Peyer's patch (tissue), 4 donors: Measurements from ENCODE around the gene LTF. TPM values are rescaled to one million over a fixed set of nuclear protein-coding genes. Genes with fewer than 3 reads are reported as not detected.

Source experiments
- DNase-seq, 3 donors: peaks; one replicate each; pipeline ENCODE4 v3.0.0-alpha.2; 2017 to 2019
- H3K27ac ChIP-seq, 4 donors: fragments of 200-600 bp; sonication (generic); one replicate each; pipeline ENCODE4 v1.5.1; 2016 to 2019
- H3K27me3 ChIP-seq, 2 donors: fragments of 200-600 bp; sonication (generic); one replicate each; pipeline ENCODE4 v1.5.1; 2019
- H3K36me3 ChIP-seq, 3 donors: fragments of 200-600 bp; sonication (generic); one replicate each; pipeline ENCODE4 v1.5.1; 2016 to 2019
- H3K4me1 ChIP-seq, 4 donors: fragments of 200-600 bp; sonication (generic); one replicate each; pipeline ENCODE4 v1.5.1; 2016 to 2019
- H3K4me3 ChIP-seq, 4 donors: fragments of 200-600 bp; sonication (generic); 1 replicate in 3 of 4; 2 replicates in 1 of 4; pipeline ENCODE4 v1.5.1; 2016 to 2019; ENCODE audit warnings: mild to moderate bottlenecking in 1 of 4
- H3K9me3 ChIP-seq, 4 donors: fragments of 200-600 bp; sonication (generic); one replicate each; pipeline ENCODE4 v1.5.1; 2016 to 2019; ENCODE audit warnings: mild to moderate bottlenecking in 1 of 4
- POLR2A ChIP-seq, 2 donors: fragments of 450-650 bp; IDR thresholded peaks; one replicate each; pipeline ENCODE4 v1.5.1; 2017; ENCODE audit warnings: antibody characterized with exemption in 2 of 2, mild to moderate bottlenecking in 2 of 2, moderate library complexity in 2 of 2
- total RNA-seq, 4 donors: library from RNA; depleted of rRNA; stranded (reverse); fragments of >200 nt; gene quantifications; one replicate each; pipeline ENCODE4 v1.1.0, GENCODE V29; 2016
- TF ChIP-seq, protein P1 (sequence below), 6 experiments: fragments of 450-650 bp in 4 of 6; fragments of 200-600 bp in 2 of 6; sonication (generic) in 1 of 6; IDR thresholded peaks; one replicate each; pipeline ENCODE4 v1.5.1; 2017 to 2019; ENCODE audit warnings: antibody characterized with exemption in 6 of 6, mild to moderate bottlenecking in 3 of 6, moderate library complexity in 1 of 6

Gene LTF
- total RNA-seq, 4 donors from 2014 or later, result 0.38 to 12.4 (median 1.1) TPM; not detected in 1

DNA sequence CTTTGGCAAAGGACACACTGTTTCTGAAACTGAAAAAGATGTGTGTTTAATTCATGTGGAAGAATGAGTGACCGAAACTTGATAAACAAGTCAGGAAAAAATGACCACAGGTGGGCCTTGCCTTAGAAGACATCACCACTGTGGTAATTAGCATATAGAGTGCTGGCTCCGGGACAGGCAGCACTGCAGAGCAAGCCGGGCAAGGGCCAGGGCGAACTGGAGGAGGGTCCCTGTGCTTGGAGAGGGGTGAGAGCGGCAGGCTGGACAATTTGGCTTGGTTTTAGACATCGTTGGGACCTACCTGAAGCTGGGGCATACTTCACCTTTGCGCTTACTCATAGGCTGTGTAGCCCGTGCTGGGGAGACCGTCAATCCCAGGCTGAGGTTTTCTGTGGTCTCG lies 41.2 kb upstream of the LTF start:
- TF ChIP-seq, protein P1, sequence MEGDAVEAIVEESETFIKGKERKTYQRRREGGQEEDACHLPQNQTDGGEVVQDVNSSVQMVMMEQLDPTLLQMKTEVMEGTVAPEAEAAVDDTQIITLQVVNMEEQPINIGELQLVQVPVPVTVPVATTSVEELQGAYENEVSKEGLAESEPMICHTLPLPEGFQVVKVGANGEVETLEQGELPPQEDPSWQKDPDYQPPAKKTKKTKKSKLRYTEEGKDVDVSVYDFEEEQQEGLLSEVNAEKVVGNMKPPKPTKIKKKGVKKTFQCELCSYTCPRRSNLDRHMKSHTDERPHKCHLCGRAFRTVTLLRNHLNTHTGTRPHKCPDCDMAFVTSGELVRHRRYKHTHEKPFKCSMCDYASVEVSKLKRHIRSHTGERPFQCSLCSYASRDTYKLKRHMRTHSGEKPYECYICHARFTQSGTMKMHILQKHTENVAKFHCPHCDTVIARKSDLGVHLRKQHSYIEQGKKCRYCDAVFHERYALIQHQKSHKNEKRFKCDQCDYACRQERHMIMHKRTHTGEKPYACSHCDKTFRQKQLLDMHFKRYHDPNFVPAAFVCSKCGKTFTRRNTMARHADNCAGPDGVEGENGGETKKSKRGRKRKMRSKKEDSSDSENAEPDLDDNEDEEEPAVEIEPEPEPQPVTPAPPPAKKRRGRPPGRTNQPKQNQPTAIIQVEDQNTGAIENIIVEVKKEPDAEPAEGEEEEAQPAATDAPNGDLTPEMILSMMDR (IDR thresholded peaks at IDR 0.05), result no peak
- no peak for TF ChIP-seq POLR2A (IDR thresholded peaks at IDR 0.05)
- no peak for DNase-seq
- no peaks in the 10 kb centered on the region for H3K36me3 ChIP-seq
- no peak overlapping the region for H3K27ac ChIP-seq
- no peaks in the 10 kb centered on the region for H3K9me3 ChIP-seq
- H3K4me1 ChIP-seq, result no peaks in the 10 kb centered on the region
- H3K27me3 ChIP-seq, result no peaks in the 10 kb centered on the region
- no peak overlapping the region for H3K4me3 ChIP-seq

DNA sequence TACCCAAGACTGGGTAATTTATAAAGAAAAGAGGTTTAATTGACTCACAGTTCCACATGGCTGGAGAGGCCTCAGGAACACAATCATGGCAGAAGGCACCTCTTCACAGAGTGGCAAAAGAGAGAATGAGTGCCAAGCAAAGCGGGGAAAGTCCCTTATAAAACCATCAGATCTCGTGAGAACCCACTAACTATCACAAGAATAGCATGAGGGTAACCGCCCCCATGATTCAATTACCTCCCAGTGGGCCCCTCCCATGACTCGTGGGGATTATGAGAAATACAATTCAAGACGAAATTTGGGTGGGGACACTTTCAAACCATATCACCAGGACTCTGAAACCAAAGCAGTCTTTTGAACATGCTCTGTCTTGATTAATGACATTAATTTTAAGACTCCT lies 40.1 kb upstream of the LTF start:
- DNase-seq, result no peak
- H3K9me3 ChIP-seq, result no peaks in the 10 kb centered on the region
- H3K4me3 ChIP-seq, result no peak overlapping the region
- no peak overlapping the region for H3K27ac ChIP-seq
- H3K27me3 ChIP-seq, result no peaks in the 10 kb centered on the region
- H3K4me1 ChIP-seq, result no peaks in the 10 kb centered on the region
- TF ChIP-seq, protein P1 (IDR thresholded peaks at IDR 0.05), result no peak
- TF ChIP-seq POLR2A (IDR thresholded peaks at IDR 0.05), result no peak
- H3K36me3 ChIP-seq, result no peaks in the 10 kb centered on the region

DNA sequence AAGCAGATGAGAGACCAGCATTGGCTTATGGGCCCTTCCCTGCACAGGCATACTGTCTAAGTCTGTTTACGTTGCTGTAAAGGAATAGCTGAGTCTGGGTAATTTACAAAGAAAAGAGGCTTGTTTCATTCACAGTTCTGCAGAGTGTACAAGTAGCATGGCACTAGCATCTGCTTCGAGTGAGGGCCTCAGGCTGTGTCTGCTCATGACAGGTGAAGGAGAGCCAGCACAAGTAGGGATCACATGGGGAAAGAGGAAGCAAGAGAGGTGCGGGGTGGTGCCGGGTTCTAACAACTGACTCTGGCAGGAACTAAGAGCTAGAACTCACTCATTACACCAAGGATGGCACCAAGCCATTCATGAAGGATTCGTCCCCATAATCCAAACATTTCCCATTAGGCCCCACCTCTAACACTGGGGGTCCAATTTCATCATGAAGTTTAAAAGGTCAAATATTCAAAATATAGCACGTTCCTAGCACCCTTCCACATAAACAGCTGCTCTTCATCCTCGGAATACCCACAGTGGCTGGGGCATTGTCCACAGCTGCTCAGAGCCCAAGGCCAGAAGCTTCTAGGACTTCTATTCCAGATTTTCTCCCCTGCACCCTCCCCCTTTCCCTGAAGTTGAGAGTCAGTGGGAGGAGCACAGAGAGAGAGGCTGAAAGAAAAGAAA lies 38.6 kb upstream of the LTF start:
- H3K4me1 ChIP-seq, result no peaks in the 10 kb centered on the region
- no peak for DNase-seq
- no peaks in the 10 kb centered on the region for H3K27me3 ChIP-seq
- no peak overlapping the region for H3K4me3 ChIP-seq
- no peak overlapping the region for H3K27ac ChIP-seq
- no peaks in the 10 kb centered on the region for H3K9me3 ChIP-seq
- H3K36me3 ChIP-seq, result no peaks in the 10 kb centered on the region
- no peak for TF ChIP-seq POLR2A (IDR thresholded peaks at IDR 0.05)
- TF ChIP-seq, protein P1 (IDR thresholded peaks at IDR 0.05), result no peak

DNA sequence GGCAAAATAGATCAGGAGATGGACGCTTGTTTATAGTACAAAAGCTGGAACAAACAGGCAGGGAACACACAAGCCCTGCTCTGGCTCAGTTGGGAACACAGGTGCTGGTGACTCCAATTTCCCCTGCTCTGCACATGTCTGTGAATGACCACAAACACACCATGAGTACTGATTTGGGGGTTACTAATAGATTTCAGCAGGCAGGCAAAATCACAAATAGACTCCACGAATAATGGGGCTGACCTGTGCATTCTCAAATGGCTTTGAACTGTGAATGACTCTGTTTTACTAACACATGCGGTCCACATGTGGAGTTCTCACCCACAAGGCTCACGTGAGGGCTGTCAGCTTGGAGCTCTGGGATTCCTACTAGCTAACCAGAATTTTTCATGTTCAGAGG lies 37.0 kb upstream of the LTF start:
- Histone ChIP-seq H3K4me1 (no peaks in the 10 kb centered on the region), H3K9me3 (no peaks in the 10 kb centered on the region), H3K27me3 (no peaks in the 10 kb centered on the region), H3K27ac (no peak overlapping the region), H3K36me3 (no peaks in the 10 kb centered on the region), H3K4me3 (no peak overlapping the region)
- no peak for TF ChIP-seq POLR2A (IDR thresholded peaks at IDR 0.05)
- TF ChIP-seq, protein P1 (IDR thresholded peaks at IDR 0.05), result no peak
- no peak for DNase-seq

DNA sequence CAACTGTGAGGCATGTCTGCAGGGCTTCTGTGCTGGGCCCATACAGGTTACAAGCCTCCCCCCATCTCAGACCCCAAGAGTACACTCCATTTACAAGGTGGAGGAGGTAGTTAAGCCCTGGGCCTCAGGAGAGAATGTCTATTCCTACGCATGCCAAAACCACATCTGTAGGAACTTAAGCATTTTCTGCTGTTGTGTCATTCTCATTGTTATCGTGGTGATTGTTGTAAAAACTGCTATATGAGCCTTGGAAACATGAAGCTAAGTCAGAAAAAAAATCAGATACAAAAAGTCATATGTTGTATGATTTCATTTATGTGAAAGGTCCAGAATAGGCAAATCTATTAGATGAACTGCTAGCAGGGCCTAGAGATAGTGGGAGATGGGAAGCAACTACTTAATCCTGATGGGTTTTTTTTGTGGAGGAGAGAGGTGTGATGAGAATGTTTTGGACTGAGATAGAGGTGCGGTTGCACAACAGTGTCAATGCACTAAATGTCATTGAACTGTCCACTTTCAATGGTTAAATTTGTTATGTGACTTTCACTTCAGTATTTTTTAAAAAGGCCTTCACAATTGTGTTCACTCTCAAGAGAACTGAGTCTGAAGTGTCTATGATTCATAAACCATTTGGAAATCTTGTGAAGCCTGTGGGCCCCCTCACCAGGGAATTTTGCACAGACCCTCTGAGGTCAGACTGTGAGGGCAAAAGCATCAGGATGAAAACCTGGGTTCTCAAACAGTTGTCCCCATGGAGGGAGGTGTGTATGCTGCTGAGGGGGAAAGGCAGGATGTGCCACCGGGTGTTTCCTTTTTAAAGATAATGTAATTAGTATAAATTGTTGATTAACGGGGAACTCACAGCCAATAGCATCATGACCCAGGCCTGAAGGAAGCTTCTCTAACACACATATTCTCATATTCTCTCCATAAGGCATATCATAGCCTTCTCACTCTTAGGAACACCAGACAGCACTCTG lies 36.2 kb upstream of the LTF start:
- H3K4me1 ChIP-seq, result no peaks in the 10 kb centered on the region
- no peak overlapping the region for H3K4me3 ChIP-seq
- DNase-seq, result no peak
- no peaks in the 10 kb centered on the region for H3K36me3 ChIP-seq
- no peak overlapping the region for H3K27ac ChIP-seq
- H3K9me3 ChIP-seq, result no peaks in the 10 kb centered on the region
- no peaks in the 10 kb centered on the region for H3K27me3 ChIP-seq
- TF ChIP-seq, protein P1 (IDR thresholded peaks at IDR 0.05), result no peak
- no peak for TF ChIP-seq POLR2A (IDR thresholded peaks at IDR 0.05)
